Suprapubic skin (tissue), 3 donors: ENCODE measurements around the gene RNF13.

Experiments
- CTCF ChIP-seq, 2 donors: fragments of 200-600 bp in 1 of 2; fragments of 450-650 bp in 1 of 2; sonication (generic) in 1 of 2; IDR thresholded peaks; one replicate each; pipeline ENCODE4 v1.5.1; 2016 to 2019; ENCODE audit warnings: antibody characterized with exemption in 2 of 2, mild to moderate bottlenecking in 1 of 2, moderate library complexity in 1 of 2
- POLR2A ChIP-seq, 2 donors: fragments of 450-650 bp; IDR thresholded peaks; one replicate each; pipeline ENCODE4 v1.6.1; 2017; ENCODE audit warnings: antibody characterized with exemption in 2 of 2, mild to moderate bottlenecking in 2 of 2, moderate library complexity in 2 of 2

DNA sequence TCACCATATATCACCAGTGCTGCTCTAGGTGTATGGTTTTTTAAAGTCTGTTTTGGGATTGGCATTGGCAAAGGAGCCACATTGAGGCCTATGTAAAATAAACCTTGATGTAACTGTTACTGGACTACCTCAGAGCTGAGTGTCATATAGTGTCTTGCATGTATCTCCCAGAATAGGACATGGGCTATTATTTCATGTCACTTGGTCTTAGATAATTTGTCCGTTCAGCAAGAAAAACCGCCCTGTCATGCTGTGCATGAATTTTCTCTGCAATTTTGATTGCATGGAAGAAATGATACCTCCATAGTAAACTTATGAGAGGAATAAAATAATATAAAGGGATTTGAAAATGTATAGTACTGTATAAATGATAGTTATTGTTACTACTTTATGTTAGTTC, 59.6 kb downstream of the RNF13 start:
- TF ChIP-seq CTCF (IDR thresholded peaks at IDR 0.05) (no peak), POLR2A (IDR thresholded peaks at IDR 0.05) (no peak)
